ENCODE data around the gene SMAD3. TPM values are rescaled to one million over a fixed set of nuclear protein-coding genes. Genes with fewer than 3 reads are reported as not detected.
A peak's percentile ranks its signal among the peaks of the same experiment; 100 is the strongest.

Gene SMAD3
- total and polyA plus RNA-seq, 4 donors: 10.9 to 41.6 (median 23.4) TPM

GRCh38 chr15:67170143-67170925 lies 104.9 kb downstream of the SMAD3 start:
- H3K4me1 ChIP-seq (ENCODE audit: control insufficient read depth in 5 of 5, insufficient read depth in 5 of 5, low read length in 5 of 5): peaks cover 0 to 46% (median 15%) of the 10 kb centered on the region in 5 donors
- H3K9me3 ChIP-seq (ENCODE audit: control insufficient read depth in 4 of 4, insufficient read depth in 3 of 4, low read length in 3 of 4): no peaks in the 10 kb centered on the region
- H3K27ac ChIP-seq (ENCODE audit: low read depth in 1 of 2, low read length in 1 of 2): peak overlapping the region in 1 of 2 donors; percentile 34
- peaks cover 4 to 39% (median 30%) of the 10 kb centered on the region in 4 donors for H3K36me3 ChIP-seq (ENCODE audit: control insufficient read depth in 4 of 4, insufficient read depth in 4 of 4, low read length in 4 of 4)
- WGBS, 2 donors: 87 to 88% methylated on average over 12 of the region's 12 CpGs
- no peaks in the 10 kb centered on the region for H3K27me3 ChIP-seq (ENCODE audit: control insufficient read depth in 3 of 3, insufficient read depth in 3 of 3, low read length in 2 of 3)
- no peak for TF ChIP-seq CTCF (IDR thresholded peaks at IDR 0.05; ENCODE audit: control extremely low read depth, extremely low read depth)
- no peak for ATAC-seq (ENCODE audit: insufficient read depth, low FRiP score)
- no peak overlapping the region for H3K4me3 ChIP-seq
- DNase-seq: no peak
- H3K9ac ChIP-seq (ENCODE audit: insufficient read depth in 1 of 2, low read length in 2 of 2): no peak overlapping the region

GRCh38 chr15:67171471-67171870 lies 106.1 kb downstream of the SMAD3 start:
- ATAC-seq (ENCODE audit: insufficient read depth, low FRiP score) (no peak), DNase-seq (no peak)
- no peak overlapping the region for H3K9ac ChIP-seq (ENCODE audit: insufficient read depth in 1 of 2, low read length in 2 of 2)
- peaks cover 4 to 42% (median 27%) of the 10 kb centered on the region in 4 donors for H3K36me3 ChIP-seq (ENCODE audit: control insufficient read depth in 4 of 4, insufficient read depth in 4 of 4, low read length in 4 of 4)
- TF ChIP-seq CTCF (IDR thresholded peaks at IDR 0.05; ENCODE audit: control extremely low read depth, extremely low read depth): no peak
- H3K27me3 ChIP-seq (ENCODE audit: control insufficient read depth in 3 of 3, insufficient read depth in 3 of 3, low read length in 2 of 3): no peaks in the 10 kb centered on the region
- H3K4me1 ChIP-seq (ENCODE audit: control insufficient read depth in 5 of 5, insufficient read depth in 5 of 5, low read length in 5 of 5): peaks cover 7 to 47% (median 23%) of the 10 kb centered on the region in 5 donors
- WGBS, 2 donors: 87 to 90% methylated on average over 4 of the region's 4 CpGs
- H3K4me3 ChIP-seq: no peak overlapping the region
- H3K9me3 ChIP-seq (ENCODE audit: control insufficient read depth in 4 of 4, insufficient read depth in 3 of 4, low read length in 3 of 4): no peaks in the 10 kb centered on the region
- H3K27ac ChIP-seq (ENCODE audit: low read depth in 1 of 2, low read length in 1 of 2): no peak overlapping the region

- peaks cover 13 to 47% (median 20%) of the 10 kb centered on the region in 5 donors for H3K4me1 ChIP-seq (ENCODE audit: control insufficient read depth in 5 of 5, insufficient read depth in 5 of 5, low read length in 5 of 5)
- no peak overlapping the region for H3K27ac ChIP-seq (ENCODE audit: low read depth in 1 of 2, low read length in 1 of 2)
- WGBS, 2 donors: 92 to 95% methylated on average over 6 of the region's 6 CpGs
- DNase-seq (no peak), ATAC-seq (ENCODE audit: insufficient read depth, low FRiP score) (no peak)
- H3K4me3 ChIP-seq: no peak overlapping the region
- H3K9me3 ChIP-seq (ENCODE audit: control insufficient read depth in 4 of 4, insufficient read depth in 3 of 4, low read length in 3 of 4): no peaks in the 10 kb centered on the region
- H3K9ac ChIP-seq (ENCODE audit: insufficient read depth in 1 of 2, low read length in 2 of 2): no peak overlapping the region
- no peak for TF ChIP-seq CTCF (IDR thresholded peaks at IDR 0.05; ENCODE audit: control extremely low read depth, extremely low read depth)
- H3K36me3 ChIP-seq (ENCODE audit: control insufficient read depth in 4 of 4, insufficient read depth in 4 of 4, low read length in 4 of 4): peaks cover 4 to 36% (median 22%) of the 10 kb centered on the region in 4 donors
- H3K27me3 ChIP-seq (ENCODE audit: control insufficient read depth in 3 of 3, insufficient read depth in 3 of 3, low read length in 2 of 3): no peaks in the 10 kb centered on the region
These were observed 106.8 kb downstream of the SMAD3 start for GRCh38 chr15:67172172-67172571.
